IPS DF 19.7 (cell line): ENCODE measurements around the gene PAFAH2.

ENCODE experiments used
- DNase-seq: peaks from one replicate; pipeline ENCODE4 v3.0.0-alpha.2; 2013; ENCODE audit warnings: low read depth, low spot score

Gene PAFAH2

DNA sequence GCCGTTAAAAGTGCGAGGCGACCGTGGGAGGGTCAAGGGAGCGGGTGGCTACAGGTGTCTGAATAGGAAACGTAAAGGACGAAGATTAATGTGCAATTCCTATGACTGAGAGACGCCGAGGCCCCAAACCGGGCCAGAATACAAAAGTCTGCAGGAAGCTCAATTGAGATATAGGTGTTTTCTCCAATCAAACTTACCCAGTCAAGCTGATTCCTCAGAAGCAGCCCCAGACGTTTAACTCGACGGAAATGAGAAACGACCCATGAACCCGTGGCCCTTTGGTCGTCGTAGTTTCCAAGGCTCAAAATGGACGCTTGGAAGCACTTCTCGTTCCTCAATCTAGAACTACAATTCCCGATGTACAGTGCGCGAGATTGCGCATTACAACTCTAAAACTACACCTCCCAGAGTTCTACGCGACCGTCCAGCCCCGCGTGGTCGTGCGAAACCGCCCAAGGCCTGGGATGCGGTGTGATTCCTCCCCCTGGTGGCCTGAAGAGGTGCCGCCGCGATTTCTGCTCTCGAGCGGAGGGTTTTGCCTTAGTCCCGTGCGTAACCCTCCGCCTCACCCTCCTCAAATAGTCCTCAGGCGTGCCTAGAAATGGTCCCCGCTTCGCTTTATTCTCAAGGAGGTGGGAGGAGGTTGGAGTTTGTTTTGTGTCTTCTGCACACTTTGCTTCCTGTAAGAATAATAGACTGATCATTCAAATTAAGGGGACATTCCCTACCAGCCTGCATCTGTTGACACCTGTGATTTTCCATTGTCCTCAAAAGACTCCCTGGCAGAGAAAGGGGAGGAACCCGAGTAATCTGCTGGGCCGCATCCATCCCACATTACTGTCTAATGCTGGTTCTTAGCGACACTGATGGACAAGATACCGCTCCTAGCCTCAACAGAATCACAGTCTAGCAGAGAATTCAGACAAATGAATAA, at the start of gene PAFAH2:
PAFAH2 (minus strand) TSS at position 236 of the 934 bp plus-strand sequence. CDS start 7,247 bp downstream, outside the sequence.
- DNase-seq = peak; percentile 99

DNA sequence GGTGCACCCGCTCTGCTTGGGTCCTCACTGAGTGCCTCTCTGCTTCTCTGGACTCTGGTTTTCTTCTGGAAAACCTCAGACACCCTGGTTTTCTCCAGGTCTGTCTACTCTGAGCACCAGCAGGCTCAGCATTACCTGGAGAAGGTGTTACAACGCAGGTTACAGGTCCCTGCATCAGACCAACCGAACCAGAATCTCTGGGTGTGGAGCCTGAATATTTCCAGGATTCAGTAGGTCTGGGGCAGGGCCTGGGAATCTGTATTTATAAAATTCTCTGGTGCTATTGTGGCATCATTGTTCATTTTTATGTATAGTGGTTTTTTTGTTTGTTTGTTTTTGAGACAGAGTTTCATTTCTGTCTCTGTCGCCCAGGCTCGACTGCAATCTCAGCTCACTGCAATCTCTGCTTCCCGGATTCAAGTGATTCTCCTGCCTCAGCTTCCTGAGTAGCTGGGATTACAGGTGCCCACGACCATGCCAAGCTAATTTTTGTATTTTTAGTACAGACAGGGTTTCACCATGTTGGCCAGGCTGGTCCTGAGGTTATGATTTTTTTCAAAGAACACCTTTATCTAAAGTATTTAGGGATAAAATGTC, 49.5 kb upstream of the PAFAH2 start:
- DNase-seq = no peak

DNA sequence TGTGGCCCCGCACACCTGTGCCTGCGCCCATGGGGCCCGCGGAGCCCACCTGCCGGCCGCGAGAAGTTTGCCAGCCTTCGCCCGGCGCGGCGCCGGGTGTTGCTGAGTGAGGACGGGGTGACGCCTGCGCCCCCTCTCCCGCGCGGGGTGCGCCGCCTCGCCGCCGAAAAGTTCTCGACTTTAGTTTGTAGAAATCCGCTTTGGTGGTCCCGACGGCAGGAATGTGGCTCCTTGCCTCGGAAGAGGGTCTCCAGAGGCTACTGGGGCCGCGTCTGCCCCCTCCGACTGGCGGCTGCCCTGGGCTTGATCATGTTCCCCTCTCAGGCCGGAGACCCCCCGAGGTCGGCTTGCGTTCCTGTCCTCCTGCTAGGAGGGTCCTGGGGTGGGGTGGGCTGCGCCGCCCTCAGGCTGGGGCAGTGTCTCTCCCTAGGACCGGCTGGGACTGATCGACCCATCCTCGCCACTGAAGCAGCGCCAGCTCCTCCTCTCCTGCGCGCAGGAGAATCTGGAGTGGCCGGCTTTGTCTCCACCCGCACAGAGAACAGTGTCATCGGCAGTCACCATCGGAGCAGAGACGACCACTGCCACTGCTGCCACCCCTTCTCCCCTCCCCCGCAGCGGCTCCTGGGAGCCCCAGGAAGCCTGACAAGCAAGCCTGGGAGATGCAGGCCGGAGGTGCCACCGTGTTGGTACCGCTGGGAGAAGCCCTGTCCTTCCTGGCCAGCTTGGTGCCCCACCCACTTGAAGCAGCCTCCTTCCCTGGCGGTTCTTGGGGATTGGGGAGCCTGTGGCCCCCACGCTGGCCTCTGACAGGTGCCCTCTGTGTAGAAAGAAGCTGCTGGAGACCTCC, 48.6 kb upstream of the PAFAH2 start:
- no peak for DNase-seq

DNA sequence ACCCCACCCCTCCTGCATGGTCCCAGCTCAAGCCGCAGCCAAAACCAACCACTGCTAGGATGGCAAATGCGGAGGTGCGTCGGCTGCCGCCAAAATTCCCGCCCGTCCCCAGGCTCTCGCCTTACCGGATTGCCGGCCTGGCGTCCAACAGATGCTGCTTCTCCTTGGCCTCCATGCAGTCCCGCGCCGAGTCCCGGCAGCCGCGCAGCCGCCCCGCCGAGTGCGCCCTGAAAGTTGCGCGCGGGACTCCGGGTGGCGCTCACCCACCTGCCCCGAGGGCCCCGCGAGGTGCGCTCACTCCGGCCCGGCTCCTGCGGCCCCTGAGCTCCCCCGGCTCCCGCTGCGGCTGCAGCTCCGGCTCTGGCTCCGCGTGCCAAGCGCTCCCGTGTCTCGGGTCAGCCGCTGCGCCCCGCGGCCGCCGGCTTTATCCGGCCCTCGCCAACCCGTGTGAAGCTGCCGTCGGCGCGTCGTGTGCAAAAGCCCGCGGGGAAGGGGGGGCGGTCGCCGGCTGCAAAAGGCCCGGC, 47.9 kb upstream of the PAFAH2 start, which contains the start of gene SLC30A2:
SLC30A2 (minus strand) TSS at position 397 of the 524 bp plus-strand sequence; CDS start at position 175, 222 bp downstream.
- DNase-seq = no peak

DNA sequence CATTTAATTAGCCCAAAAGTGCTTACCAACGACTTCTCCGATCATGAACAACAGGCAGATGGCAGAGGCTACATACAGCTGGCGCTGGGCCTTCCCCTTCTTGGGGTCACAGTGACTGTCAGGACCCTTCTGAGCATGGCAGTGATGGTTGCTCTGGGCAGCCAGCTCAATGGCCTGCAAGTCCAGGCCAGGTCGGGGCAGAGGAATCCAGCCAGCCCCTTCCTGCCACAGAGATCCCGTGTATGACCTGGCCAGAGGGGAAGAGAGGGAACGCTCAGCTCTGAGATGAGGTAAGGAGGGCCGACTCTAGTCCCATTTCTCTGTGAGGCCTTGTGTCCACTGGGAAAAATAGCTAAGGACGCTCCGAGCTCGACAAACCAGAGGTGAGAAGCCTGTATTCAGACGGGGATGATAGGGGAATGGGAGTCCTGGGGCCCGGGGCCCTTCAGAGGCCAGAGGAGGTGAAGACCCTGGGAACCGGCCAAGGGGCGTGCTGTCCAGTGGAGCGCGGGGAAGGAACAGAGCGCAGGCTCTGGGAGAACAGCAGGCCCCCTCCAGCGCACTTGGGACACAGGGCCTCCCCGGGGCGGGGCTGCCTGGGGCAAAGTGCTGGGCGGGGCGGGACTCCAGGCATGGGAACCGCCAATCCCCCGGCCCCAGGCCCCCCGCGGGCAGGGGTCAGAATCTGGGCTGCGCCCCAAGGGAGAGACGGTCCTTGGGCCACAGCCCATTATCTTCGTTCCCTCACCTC, 47.3 kb upstream of the PAFAH2 start:
- no peak for DNase-seq

DNA sequence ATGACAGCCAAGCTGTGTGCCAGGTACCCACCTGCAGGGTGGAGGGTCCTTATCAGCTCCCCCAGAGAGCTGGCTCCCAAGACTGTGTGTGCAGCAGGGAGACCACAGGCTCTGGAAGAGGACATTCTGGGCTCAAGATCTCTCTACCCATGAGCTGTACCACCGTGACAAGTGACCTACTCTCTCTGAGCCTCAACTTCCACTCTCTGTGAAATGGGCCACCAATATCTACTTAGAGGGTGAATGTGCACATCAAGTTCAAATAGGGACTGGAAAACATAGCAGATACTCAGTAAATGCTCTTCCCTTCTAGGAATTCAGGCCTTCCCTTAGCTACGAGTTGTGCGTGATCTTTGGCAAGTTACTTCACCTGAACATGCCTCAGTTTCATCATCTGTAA, 46.6 kb upstream of the PAFAH2 start:
- DNase-seq = no peak

DNA sequence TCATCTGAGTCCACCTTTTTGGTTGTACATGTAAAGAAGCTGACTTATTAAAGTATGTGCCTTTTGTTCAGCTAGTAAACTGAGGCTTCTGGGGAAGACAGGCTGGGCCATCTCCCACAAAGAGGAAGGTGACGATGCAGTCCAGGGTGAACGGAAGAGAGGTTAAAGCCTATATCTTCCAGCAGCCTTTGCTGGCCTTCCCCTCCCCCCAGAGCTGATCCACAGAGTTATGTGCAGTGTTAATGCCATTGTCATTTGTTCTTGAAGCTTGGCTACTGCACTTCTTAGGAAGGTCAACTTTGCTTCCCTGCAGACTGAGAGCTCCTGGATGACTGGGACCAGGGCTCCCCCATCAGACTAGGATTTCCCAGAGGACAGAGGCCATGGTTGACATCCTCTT, 45.9 kb upstream of the PAFAH2 start:
- no peak for DNase-seq

DNA sequence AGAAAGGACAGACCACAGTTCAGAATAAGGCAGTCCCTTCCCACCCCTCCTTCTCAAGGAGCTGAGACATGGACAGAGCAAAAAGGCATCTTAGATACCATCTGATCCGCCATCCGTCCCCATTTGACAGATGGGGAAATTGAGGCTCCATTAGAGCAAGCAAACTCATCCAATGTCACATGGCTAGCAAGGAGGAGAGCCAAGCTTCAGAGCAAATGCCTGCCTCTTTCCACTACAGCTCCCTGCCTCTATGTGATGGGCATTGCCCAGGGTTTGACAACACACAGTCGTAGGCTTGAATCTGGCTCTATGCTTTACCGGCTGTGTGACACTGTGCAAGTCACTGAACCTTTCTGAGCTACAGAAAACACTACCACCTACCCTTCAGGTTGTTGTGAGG, 44.1 kb upstream of the PAFAH2 start:
- DNase-seq = no peak

DNA sequence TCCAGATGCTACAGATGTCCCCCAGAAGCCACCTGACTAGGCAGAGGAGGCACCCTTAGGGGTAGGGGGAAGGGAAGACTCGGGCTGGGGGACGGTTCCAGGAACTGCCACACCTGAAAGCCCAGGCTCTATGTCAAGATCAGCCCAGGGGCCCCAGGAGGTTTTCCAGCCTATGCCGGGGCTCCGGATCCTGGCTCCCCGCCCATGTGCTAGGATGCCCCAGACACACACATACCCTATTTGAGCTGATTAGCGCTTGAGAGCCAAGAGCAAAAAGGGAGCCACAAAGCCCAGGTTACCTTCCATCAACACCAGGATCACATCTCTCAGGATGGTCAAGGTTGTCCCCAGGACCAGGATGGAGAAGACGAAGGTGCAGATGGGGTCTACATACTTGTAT, 43.5 kb upstream of the PAFAH2 start:
- no peak for DNase-seq

DNA sequence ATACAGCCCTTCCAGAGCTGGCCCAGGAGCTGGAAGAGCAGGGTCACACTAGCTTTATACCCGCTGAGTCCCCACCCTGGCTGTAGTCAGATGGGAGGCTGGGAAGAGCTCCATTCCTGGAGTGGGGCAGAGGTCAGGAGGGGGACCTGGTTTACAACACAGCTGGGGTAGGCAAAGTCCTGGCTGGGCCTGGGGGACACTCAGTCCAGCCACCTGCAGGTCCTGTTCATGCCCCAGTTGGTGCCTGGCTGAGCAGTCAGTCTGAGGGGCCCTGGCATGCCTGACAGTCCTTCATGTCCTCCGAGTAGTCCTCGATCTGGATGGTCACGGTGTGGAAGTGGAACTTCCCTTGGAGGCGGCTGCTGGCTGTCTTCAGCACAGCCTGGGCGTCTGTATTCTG, 41.0 kb upstream of the PAFAH2 start:
- DNase-seq = no peak

DNA sequence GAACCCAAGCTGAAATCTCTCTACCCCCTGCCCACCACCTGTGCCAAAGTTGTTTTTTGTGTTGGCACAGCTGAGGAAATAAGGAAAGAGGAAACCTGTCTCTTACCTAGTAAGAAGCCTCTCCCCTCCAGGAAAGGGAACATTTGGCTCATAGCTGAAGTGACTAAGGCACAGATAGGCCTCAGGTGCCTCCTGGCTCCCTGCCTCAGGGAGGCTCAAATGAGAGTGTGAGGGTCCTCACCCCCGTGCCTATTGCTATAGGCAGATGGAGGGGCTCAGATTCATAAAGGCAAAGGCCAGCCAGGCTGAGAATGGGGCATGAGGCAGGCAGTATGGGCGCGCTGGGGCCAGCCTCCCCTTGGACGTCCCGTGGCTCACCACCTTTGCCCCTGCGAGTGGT, 40.6 kb upstream of the PAFAH2 start:
- DNase-seq = no peak

DNA sequence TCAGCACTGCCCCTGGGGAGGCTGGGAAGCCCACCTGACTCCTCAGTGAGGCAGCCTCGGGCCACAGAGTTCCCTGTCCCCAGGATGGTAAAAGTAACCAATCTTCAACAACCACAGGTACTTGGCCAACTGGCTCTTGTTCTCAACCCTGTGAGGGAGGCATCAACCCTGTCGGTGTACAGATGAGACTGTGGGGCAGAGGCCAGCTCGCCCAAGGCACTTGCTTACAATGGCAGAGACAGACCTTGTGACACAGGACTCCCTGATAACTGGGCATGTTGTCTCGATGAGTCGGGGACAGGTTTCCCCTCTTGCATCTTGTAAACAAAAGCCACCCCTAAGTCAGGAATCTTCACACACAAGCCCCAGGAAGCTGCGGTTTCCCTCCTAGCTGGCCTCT, 40.0 kb upstream of the PAFAH2 start:
- no peak for DNase-seq

DNA sequence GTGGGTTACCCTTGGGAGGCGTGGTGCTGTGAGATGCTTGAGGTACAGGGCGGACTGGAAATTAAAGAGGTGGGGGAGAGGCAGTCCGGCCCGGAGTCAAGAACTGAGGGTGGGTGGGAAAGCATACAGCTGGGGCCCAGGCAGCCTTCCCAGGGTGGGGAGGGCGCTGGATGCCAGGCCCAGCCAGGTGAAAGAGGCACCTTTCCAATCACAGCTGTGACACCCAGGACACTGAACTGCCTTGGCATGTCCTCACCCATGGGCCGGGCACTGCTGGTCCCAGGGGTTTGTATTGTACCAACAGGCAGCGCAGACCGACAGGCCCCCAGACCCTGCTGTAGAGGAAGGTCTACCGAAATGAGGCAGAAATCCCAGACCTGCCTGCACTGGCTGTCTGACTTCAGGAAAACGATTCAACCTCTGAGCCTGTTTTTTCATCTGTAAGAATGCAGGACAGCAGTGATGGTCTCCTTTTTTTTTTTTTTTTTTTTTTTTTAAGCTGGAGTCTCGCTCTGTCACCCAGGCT, 39.0 kb upstream of the PAFAH2 start:
- no peak for DNase-seq

DNA sequence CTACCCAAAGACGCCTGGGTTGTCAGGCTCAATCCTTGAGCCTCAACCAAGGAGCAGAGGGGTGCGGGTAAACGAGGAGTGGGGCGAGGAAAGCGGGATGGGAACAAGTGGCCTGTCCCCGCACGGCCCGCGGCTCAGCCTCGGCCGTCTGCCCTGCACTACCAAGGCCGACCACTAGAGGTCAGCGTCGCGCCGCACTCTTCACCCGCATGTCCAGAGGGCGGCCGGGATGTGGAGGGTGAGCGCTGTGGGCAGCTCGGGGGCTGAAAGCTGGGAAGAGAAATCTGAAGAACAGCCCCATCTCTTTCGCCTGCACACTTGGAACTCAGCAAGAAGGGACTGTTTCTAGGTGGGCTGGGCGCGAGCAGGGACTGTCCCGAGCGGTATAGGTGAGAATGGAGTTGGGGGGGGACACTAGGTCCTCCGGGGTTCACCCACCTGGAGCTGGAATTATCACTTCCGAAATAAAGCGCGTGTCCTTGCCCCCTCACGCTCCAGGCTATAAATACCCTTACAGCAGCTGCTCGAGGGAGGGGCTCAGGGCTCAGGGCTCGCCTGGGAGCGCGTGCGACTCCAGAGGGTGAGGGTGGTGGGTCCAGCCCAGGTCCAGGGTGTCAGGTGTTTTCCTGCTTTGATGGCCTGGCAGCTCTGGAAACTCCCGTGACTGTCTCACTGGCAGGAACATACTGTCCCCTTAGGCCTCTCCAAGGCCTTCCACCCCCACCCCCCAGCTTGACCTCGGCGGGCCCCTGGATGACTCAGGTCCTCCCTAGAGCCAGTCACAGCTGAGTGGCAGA, 38.3 kb upstream of the PAFAH2 start:
- no peak for DNase-seq

DNA sequence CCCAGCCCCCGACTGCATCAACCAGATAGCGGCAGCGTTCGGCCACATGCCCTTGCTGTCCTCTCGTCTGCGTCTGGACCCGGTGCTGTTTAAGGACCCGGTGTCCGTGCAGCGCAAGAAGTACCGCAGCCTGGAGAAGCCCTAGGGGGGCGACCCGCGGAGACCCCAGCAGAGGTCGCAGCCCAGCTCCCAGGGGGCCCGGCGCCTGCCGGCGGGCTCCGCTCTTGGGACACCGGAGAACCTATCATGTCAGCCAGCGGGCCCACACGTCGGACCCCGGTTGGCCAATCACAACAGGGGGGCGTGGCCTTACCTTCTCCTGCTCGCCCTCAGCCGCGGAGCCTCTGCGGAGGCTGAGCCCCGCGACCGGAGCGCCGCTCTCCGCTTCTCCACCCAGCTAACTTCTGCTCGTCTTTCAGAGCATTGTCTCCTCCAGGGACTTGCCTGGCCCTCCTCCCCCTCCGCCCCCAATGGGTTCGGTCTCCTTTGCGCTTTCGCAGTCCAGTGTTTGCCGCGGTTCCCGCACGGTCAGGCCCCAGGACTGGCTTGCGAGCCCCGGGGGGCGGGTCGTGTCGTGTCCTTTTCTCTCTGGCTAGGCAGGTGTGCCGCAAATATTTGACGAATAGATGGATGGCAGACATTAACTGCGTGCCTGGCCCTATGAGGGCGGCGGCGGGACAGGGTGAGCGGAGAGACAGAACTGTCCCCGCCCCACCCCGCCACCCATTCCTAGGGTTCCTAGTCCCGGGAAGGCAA, 37.5 kb upstream of the PAFAH2 start:
- DNase-seq = peak; percentile 77

DNA sequence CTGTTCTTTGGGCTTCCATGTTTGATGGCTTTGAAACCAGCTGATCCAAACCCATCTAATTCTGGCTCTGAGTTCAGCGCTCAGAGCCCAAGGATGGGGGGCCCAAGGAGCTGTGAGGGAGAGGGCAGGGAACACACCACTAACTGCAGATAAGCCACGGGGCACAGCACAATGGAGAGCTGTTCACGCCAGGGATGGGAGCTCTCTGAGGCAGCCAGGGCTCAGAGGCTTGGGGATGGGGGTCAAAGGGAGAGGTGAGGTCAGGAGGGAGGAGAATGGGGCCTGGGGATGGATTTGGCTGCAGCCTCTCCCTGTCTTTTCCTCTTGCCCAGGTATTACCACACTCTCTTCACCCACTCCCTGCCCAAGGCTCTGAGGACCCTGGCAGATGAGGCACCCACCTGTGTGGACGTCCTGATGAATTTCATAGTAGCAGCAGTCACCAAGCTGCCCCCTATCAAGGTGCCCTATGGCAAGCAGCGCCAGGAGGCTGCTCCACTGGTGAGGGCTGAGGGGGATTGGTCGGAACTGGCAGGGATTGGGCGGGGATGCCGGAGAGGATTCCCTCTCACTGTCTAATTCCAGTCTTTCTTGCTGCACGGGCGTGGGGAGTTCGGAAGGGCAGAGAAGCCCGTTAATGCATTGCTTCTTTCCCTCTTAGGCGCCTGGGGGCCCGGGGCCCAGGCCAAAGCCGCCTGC, 36.8 kb upstream of the PAFAH2 start:
- no peak for DNase-seq

DNA sequence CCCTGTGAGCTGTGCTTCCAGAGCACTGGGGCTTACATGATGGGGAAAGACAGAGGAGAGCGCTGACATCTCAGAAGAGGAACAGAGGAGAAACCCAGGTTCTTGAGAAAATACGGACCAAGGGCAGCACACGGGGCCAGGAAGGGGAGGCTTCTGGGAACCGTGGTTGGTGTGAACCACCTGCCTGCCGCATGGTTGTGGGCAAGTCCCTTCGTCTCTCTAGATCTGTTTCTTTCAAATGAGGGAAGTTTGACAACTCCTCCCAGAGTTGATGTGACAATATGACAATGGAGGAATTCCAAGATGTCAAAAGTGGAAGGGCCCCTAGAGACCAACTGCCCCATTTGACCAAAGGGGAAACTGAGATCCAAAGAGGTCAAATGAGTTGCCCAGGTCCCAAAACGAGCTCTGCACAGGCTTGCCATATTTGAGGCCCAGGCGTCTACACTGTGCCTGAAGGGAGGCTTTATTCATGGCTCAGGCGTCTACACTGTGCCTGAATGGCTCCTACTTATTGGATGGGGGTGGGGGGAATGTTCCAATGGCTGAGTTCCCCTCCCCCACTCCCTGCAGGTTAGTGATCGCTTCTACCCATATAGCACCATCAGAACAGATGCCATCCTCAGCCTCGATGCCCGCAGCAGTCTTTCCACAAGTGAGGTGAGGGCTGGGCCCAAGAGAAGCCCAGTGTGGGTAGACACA, 34.9 kb upstream of the PAFAH2 start:
- DNase-seq = no peak

DNA sequence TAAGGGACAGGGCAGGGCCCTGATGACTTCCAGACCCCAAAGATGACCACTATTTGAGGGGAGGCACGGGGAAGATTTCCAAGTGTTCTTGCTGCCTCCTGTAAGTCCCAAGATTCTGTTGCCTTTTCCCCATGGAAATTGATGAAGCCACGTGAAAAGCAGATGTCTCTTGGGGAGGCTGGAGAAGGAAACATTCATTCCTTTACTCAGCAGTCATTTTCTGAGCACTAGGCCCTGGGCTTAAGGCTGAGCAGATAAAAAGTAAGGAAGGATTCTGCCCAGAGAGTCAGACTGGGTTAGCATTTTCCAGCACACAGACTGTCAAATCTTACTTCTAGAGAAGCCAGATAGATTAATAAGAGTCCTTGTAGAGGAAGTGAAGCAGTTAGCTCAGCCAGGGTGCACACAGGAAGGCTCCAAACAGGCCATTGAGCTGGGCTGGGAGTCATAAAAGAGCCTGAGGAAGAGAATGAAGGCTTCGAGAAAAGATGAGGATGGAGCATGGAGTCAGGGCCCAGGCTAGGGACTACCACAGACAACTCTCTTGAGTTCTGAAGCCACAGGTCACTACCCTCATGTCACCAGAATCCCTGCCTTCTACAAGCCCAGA, 33.9 kb upstream of the PAFAH2 start:
- no peak for DNase-seq
